ENCODE results near the gene NYNRIN.

- TF ChIP-seq CTCF (IDR thresholded peaks at IDR 0.05) (no peak), POLR2A (IDR thresholded peaks at IDR 0.05) (no peak), EP300 (IDR thresholded peaks at IDR 0.05) (no peak), POLR2AphosphoS5 (IDR thresholded peaks at IDR 0.05) (no peak)
These were observed 28.7 kb upstream of the NYNRIN start for GRCh38 chr14:24369907-24370687.
